ENCODE results near the gene NT5DC3.

- TF ChIP-seq ZNF384 (IDR thresholded peaks at IDR 0.05) (no peak), SP1 (IDR thresholded peaks at IDR 0.05) (no peak), SUZ12 (IDR thresholded peaks at IDR 0.05) (no peak)
These were observed 8.7 kb downstream of the NT5DC3 start for GRCh38 chr12:103832048-103832997.

All from HEK293T (cell line).